ENCODE measurements around the gene SMAD9. TPM values are rescaled to one million over a fixed set of nuclear protein-coding genes. Genes with fewer than 3 reads are reported as not detected.

Gene SMAD9
- total and polyA plus RNA-seq, 2 of the 13 experiments (the other 11 are each of a cell fraction or from before 2014, with no cell fraction given): 4.2 to 7.7 TPM

DNA sequence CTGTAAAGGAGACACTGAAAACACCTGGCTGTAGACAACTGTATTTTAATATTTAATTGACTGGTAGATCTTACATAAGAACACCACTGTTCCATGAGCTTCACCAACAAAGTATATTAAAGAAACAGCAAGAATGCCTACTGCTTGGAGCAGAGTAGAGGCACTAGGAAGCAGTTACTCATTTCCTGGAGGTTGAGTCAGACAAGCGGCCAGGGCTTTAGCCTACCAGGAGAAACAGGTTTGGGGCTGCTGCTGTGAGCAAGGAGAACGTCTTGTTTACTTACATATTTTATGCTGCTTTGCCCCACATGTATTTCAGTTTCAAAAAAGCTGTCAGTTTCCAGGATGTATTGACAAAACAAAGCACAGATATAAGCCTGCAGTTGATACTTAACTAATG, 45.7 kb upstream of the SMAD9 start (continued):
- TF ChIP-seq, protein P1, sequence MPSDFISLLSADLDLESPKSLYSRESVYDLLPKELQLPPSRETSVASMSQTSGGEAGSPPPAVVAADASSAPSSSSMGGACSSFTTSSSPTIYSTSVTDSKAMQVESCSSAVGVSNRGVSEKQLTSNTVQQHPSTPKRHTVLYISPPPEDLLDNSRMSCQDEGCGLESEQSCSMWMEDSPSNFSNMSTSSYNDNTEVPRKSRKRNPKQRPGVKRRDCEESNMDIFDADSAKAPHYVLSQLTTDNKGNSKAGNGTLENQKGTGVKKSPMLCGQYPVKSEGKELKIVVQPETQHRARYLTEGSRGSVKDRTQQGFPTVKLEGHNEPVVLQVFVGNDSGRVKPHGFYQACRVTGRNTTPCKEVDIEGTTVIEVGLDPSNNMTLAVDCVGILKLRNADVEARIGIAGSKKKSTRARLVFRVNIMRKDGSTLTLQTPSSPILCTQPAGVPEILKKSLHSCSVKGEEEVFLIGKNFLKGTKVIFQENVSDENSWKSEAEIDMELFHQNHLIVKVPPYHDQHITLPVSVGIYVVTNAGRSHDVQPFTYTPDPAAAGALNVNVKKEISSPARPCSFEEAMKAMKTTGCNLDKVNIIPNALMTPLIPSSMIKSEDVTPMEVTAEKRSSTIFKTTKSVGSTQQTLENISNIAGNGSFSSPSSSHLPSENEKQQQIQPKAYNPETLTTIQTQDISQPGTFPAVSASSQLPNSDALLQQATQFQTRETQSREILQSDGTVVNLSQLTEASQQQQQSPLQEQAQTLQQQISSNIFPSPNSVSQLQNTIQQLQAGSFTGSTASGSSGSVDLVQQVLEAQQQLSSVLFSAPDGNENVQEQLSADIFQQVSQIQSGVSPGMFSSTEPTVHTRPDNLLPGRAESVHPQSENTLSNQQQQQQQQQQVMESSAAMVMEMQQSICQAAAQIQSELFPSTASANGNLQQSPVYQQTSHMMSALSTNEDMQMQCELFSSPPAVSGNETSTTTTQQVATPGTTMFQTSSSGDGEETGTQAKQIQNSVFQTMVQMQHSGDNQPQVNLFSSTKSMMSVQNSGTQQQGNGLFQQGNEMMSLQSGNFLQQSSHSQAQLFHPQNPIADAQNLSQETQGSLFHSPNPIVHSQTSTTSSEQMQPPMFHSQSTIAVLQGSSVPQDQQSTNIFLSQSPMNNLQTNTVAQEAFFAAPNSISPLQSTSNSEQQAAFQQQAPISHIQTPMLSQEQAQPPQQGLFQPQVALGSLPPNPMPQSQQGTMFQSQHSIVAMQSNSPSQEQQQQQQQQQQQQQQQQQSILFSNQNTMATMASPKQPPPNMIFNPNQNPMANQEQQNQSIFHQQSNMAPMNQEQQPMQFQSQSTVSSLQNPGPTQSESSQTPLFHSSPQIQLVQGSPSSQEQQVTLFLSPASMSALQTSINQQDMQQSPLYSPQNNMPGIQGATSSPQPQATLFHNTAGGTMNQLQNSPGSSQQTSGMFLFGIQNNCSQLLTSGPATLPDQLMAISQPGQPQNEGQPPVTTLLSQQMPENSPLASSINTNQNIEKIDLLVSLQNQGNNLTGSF (CRISPR knock-in tag; IDR thresholded peaks at IDR 0.05): no peak

DNA sequence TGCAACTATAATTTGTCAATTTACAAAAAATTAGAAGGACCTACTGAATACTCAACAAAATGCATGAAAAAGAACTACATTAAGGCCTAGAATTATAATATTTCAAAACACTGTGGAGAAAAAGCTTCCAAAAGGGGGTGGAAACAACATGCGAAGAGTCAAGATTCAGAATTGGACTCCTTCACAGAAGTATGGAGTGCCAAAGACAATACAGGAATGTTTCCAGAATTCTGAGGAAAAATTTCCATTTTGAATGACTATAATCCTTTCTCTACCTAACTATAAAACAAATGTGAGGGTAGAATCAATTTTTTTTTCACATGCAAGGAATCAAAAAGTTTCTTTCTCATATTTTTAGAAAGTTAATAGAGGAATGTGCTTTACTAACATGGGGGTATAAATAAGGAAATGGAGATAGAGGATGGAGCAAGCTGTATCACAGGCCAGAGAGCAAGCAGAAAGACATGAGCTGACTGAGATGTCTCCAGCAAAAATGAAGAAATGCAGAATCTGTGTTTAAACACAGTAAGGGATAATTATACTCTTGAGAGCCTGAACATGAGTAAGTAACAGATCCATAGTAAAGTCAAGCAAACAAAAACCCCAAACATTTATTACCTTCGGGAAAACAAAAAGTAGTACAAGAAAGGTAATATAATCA, 39.5 kb upstream of the SMAD9 start:
- DNase-seq (ENCODE audit: low spot score): no peak
- no peak overlapping the region for H3K4me3 ChIP-seq (replicated peaks in 1 of 3; ENCODE audit: insufficient read depth in 1 of 3, low read depth in 2 of 3, low read length in 3 of 3)
- H3K79me2 ChIP-seq (ENCODE audit: insufficient read depth, low read length): no peaks in the 10 kb centered on the region
- in situ Hi-C loops (cut with HindIII; ENCODE audit: extremely low pct_ligation_motif_present, low pct_unique_long_range_greater_than_20kb) (no loop called here), intact Hi-C loops (cut with micrococcal nuclease; ENCODE audit: unreplicated experiment) (no loop called here)
- H3K4me1 ChIP-seq (ENCODE audit: insufficient read depth, low read length): no peaks in the 10 kb centered on the region
- peaks cover 9 to 34% of the 10 kb centered on the region in 2 experiments for H3K36me3 ChIP-seq (replicated peaks in 1 of 2; ENCODE audit: control insufficient read depth in 1 of 2, insufficient read depth in 2 of 2, low read length in 2 of 2)
- BruUV-seq (replicated peaks): no TSS peak
- FAIRE-seq: no peak
- no peaks in the 10 kb centered on the region for H4K20me1 ChIP-seq (ENCODE audit: insufficient read depth, low read length)
- no peak overlapping the region for H3K9ac ChIP-seq (ENCODE audit: insufficient read depth, low read depth, low read length)
- ChIA-PET POLR2A (no interaction called here), CTCF (ENCODE audit: low intra/inter-chr PET ratio, low total read pairs) (no interaction called here)
- WGBS (ENCODE audit: low lambda C conversion rate): 97% methylated on average over 2 of the region's 2 CpGs
- no peak overlapping the region for H2AFZ ChIP-seq (ENCODE audit: low read length)
- H3K27ac ChIP-seq (ENCODE audit: extremely low read length, insufficient read depth, low read length): no peak overlapping the region
- no peaks in the 10 kb centered on the region for H3K9me3 ChIP-seq (ENCODE audit: low read length)
- H3K27me3 ChIP-seq (ENCODE audit: control insufficient read depth in 1 of 2, insufficient read depth in 2 of 2, low read length in 2 of 2): no peaks in the 10 kb centered on the region
- TF ChIP-seq, protein P2, sequence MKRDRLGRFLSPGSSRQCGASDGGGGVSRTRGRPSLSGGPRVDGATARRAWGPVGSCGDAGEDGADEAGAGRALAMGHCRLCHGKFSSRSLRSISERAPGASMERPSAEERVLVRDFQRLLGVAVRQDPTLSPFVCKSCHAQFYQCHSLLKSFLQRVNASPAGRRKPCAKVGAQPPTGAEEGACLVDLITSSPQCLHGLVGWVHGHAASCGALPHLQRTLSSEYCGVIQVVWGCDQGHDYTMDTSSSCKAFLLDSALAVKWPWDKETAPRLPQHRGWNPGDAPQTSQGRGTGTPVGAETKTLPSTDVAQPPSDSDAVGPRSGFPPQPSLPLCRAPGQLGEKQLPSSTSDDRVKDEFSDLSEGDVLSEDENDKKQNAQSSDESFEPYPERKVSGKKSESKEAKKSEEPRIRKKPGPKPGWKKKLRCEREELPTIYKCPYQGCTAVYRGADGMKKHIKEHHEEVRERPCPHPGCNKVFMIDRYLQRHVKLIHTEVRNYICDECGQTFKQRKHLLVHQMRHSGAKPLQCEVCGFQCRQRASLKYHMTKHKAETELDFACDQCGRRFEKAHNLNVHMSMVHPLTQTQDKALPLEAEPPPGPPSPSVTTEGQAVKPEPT (CRISPR knock-in tag; IDR thresholded peaks at IDR 0.05; ENCODE audit: low read depth): no peak
- TF ChIP-seq RFX5 (IDR thresholded peaks at IDR 0.05; ENCODE audit: low read depth, low read length) (no peak), NFYB (CRISPR knock-in tag; IDR thresholded peaks at IDR 0.05) (no peak), FOSL2 (CRISPR knock-in tag; IDR thresholded peaks at IDR 0.05) (no peak), ZNF703 (CRISPR knock-in tag; IDR thresholded peaks at IDR 0.05; ENCODE audit: borderline replicate concordance) (no peak), ZNF768 (CRISPR knock-in tag; IDR thresholded peaks at IDR 0.05) (no peak)
- TF ChIP-seq, protein P3, sequence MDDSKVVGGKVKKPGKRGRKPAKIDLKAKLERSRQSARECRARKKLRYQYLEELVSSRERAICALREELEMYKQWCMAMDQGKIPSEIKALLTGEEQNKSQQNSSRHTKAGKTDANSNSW (CRISPR knock-in tag; IDR thresholded peaks at IDR 0.05; ENCODE audit: borderline replicate concordance): no peak
- TF ChIP-seq, protein P4, sequence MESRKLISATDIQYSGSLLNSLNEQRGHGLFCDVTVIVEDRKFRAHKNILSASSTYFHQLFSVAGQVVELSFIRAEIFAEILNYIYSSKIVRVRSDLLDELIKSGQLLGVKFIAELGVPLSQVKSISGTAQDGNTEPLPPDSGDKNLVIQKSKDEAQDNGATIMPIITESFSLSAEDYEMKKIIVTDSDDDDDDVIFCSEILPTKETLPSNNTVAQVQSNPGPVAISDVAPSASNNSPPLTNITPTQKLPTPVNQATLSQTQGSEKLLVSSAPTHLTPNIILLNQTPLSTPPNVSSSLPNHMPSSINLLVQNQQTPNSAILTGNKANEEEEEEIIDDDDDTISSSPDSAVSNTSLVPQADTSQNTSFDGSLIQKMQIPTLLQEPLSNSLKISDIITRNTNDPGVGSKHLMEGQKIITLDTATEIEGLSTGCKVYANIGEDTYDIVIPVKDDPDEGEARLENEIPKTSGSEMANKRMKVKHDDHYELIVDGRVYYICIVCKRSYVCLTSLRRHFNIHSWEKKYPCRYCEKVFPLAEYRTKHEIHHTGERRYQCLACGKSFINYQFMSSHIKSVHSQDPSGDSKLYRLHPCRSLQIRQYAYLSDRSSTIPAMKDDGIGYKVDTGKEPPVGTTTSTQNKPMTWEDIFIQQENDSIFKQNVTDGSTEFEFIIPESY (CRISPR knock-in tag; IDR thresholded peaks at IDR 0.05): no peak
- no peak for ATAC-seq
- no peak overlapping the region for H3K4me2 ChIP-seq (ENCODE audit: low read depth, low read length)

All from HepG2 (cell line).